Activated B cell treated with CpG ODN at 0.5 μM for 24 hours (primary cell): Measurements from ENCODE around the gene SLC9A9. TPM values are rescaled to one million over a fixed set of nuclear protein-coding genes. Genes with fewer than 3 reads are reported as not detected.
A peak's percentile ranks its signal among the peaks of the same experiment; 100 is the strongest.

Experiments used
- ATAC-seq: fragments of 200-7000 bp; cut with Tn5 transposase; one replicate; pipeline ENCODE4 v1.10.0; 2021; ENCODE audit warnings: low read depth, mild to moderate bottlenecking, moderate library complexity
- CTCF ChIA-PET: fragments of 350-600 bp; sonication (Branson Sonifier 250); formaldehyde crosslinking; loops from one replicate; lab custom pipeline; 2021; ENCODE audit warnings: antibody characterized with exemption; lab: Charles Lee
- POLR2A ChIA-PET: fragments of 350-600 bp; sonication (Branson Sonifier 250); formaldehyde crosslinking; loops from one replicate; lab custom pipeline; 2021; ENCODE audit warnings: antibody characterized with exemption; lab: Charles Lee
- DNase-seq: peaks from one replicate; pipeline ENCODE4 v3.0.0; 2022
- H3K27ac Mint-ChIP-seq: one replicate; pipeline ENCODE4 v1.8.0; 2020; ENCODE audit warnings: mixed read lengths
- H3K27me3 Mint-ChIP-seq: one replicate; pipeline ENCODE4 v1.8.0; 2021; ENCODE audit warnings: mixed read lengths
- H3K36me3 Mint-ChIP-seq: one replicate; pipeline ENCODE4 v1.8.0; 2021; ENCODE audit warnings: low read depth, mixed read lengths
- H3K4me1 Mint-ChIP-seq: one replicate; pipeline ENCODE4 v1.8.0; 2021; ENCODE audit warnings: mixed read lengths
- H3K4me3 Mint-ChIP-seq: one replicate; pipeline ENCODE4 v1.8.0; 2020; ENCODE audit warnings: mild to moderate bottlenecking, mixed read lengths
- H3K9me3 Mint-ChIP-seq: one replicate; pipeline ENCODE4 v1.8.0; 2020; ENCODE audit warnings: mixed read lengths
- intact Hi-C: fragments of 100-400 bp; cut with micrococcal nuclease; formaldehyde crosslinking; loops from one replicate; pipeline ENCODE4 v1.15.1; 2024
- total RNA-seq: library from RNA; stranded (reverse); gene quantifications from 2 replicates; pipeline ENCODE4 v1.2.3, GENCODE V29; 2022
- TF ChIP-seq, protein P1 (sequence below): fragments of 200-600 bp; IDR thresholded peaks from one replicate; pipeline ENCODE4 v1.8.0; 2022; ENCODE audit warnings: antibody characterized with exemption, mild to moderate bottlenecking

SLC9A9 gene
- total RNA-seq, 1 donor from 2014 or later: 9.4 TPM

DNA sequence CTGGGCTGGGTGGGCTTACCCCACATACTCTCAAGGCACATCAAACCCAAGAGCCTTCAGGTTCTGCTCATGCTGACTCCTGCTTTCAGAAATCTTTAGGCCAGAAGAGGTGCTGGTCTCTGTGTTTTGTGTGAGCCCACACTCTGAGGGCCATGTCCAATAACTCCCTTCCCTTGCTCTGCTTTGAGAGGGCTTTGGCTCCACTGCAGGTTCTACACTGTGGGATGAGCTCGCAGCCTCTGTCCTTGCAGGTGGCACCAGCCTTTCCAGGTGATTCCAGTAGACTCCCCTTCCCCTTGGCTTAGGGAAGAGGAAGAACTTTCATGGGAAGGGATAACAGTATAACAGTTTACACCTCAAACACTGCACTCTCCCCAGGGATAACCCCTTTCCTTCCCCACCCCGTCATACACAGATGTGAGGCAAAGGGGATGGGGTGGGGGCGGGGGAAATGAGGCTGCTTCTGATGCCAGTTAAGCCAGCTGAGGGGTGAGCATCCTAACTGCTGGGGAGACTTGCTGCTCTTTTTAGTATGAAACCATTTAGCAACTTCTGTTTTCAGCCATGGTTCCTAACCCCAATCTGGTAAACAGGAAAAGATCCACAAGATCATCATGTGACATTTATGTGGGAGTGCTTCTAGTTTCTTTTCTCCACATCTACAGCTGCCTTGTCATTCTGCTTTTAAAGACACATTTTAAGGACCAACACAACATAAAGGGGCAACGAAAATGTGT lies 262.4 kb downstream of the SLC9A9 start:
- H3K27ac Mint-ChIP-seq: no peak overlapping the region
- peak overlapping the region; percentile 9 for H3K4me3 Mint-ChIP-seq
- ChIA-PET POLR2A (no interaction called here), CTCF (interaction anchor here (0.6 to 1.4 kb wide), 2 partner anchors 9 to 11 kb away, joined by 3 read pairs; no protein-coding TSS in a partner anchor)
- DNase-seq (peak; percentile 16), ATAC-seq (peak; percentile 31)
- H3K27me3 Mint-ChIP-seq: no peaks in the 10 kb centered on the region
- TF ChIP-seq, protein P1, sequence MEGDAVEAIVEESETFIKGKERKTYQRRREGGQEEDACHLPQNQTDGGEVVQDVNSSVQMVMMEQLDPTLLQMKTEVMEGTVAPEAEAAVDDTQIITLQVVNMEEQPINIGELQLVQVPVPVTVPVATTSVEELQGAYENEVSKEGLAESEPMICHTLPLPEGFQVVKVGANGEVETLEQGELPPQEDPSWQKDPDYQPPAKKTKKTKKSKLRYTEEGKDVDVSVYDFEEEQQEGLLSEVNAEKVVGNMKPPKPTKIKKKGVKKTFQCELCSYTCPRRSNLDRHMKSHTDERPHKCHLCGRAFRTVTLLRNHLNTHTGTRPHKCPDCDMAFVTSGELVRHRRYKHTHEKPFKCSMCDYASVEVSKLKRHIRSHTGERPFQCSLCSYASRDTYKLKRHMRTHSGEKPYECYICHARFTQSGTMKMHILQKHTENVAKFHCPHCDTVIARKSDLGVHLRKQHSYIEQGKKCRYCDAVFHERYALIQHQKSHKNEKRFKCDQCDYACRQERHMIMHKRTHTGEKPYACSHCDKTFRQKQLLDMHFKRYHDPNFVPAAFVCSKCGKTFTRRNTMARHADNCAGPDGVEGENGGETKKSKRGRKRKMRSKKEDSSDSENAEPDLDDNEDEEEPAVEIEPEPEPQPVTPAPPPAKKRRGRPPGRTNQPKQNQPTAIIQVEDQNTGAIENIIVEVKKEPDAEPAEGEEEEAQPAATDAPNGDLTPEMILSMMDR: no peak
- H3K4me1 Mint-ChIP-seq: peaks cover 40% of the 10 kb centered on the region
- intact Hi-C loops: no loop called here
- H3K36me3 Mint-ChIP-seq: no peaks in the 10 kb centered on the region
- no peaks in the 10 kb centered on the region for H3K9me3 Mint-ChIP-seq

- ATAC-seq (no peak), DNase-seq (no peak)
- intact Hi-C loops: no loop called here
- Mint-ChIP-seq H3K9me3 (no peaks in the 10 kb centered on the region), H3K4me3 (no peak overlapping the region), H3K27ac (no peak overlapping the region), H3K36me3 (no peaks in the 10 kb centered on the region), H3K27me3 (no peaks in the 10 kb centered on the region), H3K4me1 (peaks cover 40% of the 10 kb centered on the region)
- POLR2A ChIA-PET: no interaction called here
- CTCF ChIA-PET: no interaction called here
- TF ChIP-seq, protein P1: no peak
Measured at GRCh38 chr3:143584474-143584873, 263.8 kb downstream of the SLC9A9 start.

GRCh38 chr3:143581972-143582722 lies 266.1 kb downstream of the SLC9A9 start:
- Mint-ChIP-seq H3K4me3 (no peak overlapping the region), H3K27ac (peak overlapping the region; percentile 27), H3K4me1 (peaks cover 34% of the 10 kb centered on the region), H3K27me3 (no peaks in the 10 kb centered on the region), H3K9me3 (no peaks in the 10 kb centered on the region), H3K36me3 (no peaks in the 10 kb centered on the region)
- CTCF ChIA-PET: no interaction called here
- TF ChIP-seq, protein P1: no peak
- POLR2A ChIA-PET: interaction anchor here (0.6 to 0.8 kb wide), 2 partner anchors 16 to 68 kb away, joined by 3 to 4 read pairs; no protein-coding TSS in a partner anchor
- DNase-seq (no peak), ATAC-seq (peak; percentile 10)
- intact Hi-C loops: no loop called here

- DNase-seq (no peak), ATAC-seq (no peak)
- Mint-ChIP-seq H3K27me3 (no peaks in the 10 kb centered on the region), H3K4me3 (no peak overlapping the region), H3K4me1 (peaks cover 11% of the 10 kb centered on the region), H3K9me3 (no peaks in the 10 kb centered on the region), H3K27ac (no peak overlapping the region), H3K36me3 (no peaks in the 10 kb centered on the region)
- intact Hi-C loops: no loop called here
- CTCF ChIA-PET: no interaction called here
- POLR2A ChIA-PET: no interaction called here
- TF ChIP-seq, protein P1: no peak
Measured at GRCh38 chr3:143578810-143579435, 269.3 kb downstream of the SLC9A9 start.
